SK-N-DZ (cell line): ENCODE results near the gene STRN3.
"Not testable (repeated sequence)": the region's sequence is repeated elsewhere in the genome, so short reads cannot be mapped to it uniquely, and the experiment has no call there.

ENCODE experiments used
- DNase-seq: peaks from one replicate; pipeline ENCODE4 v3.0.0-alpha.2; 2015; ENCODE audit warnings: low spot score

The STRN3 gene

GRCh38 chr14:30971586-30971985, 54.6 kb downstream of the STRN3 start:
- DNase-seq = no peak

- DNase-seq = not testable (repeated sequence)
These were observed 56.4 kb downstream of the STRN3 start for GRCh38 chr14:30969796-30970195.

- not testable (repeated sequence) for DNase-seq
These were observed 58.6 kb downstream of the STRN3 start for GRCh38 chr14:30967364-30968098.

- no peak for DNase-seq
These were observed 59.5 kb downstream of the STRN3 start for GRCh38 chr14:30966415-30967363.

- DNase-seq = not testable (repeated sequence)
These were observed 60.3 kb downstream of the STRN3 start for GRCh38 chr14:30965861-30966260.

- not testable (repeated sequence) for DNase-seq
These were observed 63.6 kb downstream of the STRN3 start for GRCh38 chr14:30962537-30962936.

- no peak for DNase-seq
These were observed 64.8 kb downstream of the STRN3 start for GRCh38 chr14:30961330-30961729.

- DNase-seq = no peak
These were observed 66.0 kb downstream of the STRN3 start for GRCh38 chr14:30960216-30960615.

GRCh38 chr14:30958555-30959407, 67.4 kb downstream of the STRN3 start:
- no peak for DNase-seq

- DNase-seq = no peak
These were observed 68.3 kb downstream of the STRN3 start for GRCh38 chr14:30957813-30958370.

- no peak for DNase-seq
These were observed 76.5 kb downstream of the STRN3 start for GRCh38 chr14:30949651-30950050.

GRCh38 chr14:30943694-30944093, 82.5 kb downstream of the STRN3 start:
- no peak for DNase-seq

- DNase-seq = no peak
These were observed 85.3 kb downstream of the STRN3 start for GRCh38 chr14:30940886-30941285.

GRCh38 chr14:30938617-30939016, 87.6 kb downstream of the STRN3 start:
- no peak for DNase-seq

GRCh38 chr14:30935445-30935844, 90.7 kb downstream of the STRN3 start:
- no peak for DNase-seq

- DNase-seq = not testable (repeated sequence)
These were observed 92.2 kb downstream of the STRN3 start for GRCh38 chr14:30933937-30934336.

- DNase-seq = no peak
These were observed 97.7 kb downstream of the STRN3 start for GRCh38 chr14:30928462-30928861.

- DNase-seq = no peak
These were observed 100.9 kb downstream of the STRN3 start for GRCh38 chr14:30925254-30925653.

GRCh38 chr14:30921788-30922187, 104.4 kb downstream of the STRN3 start:
- no peak for DNase-seq

- DNase-seq = no peak
These were observed 104.9 kb downstream of the STRN3 start for GRCh38 chr14:30921305-30921704.

- DNase-seq = no peak
These were observed 110.6 kb downstream of the STRN3 start for GRCh38 chr14:30915596-30915995.
